Prostate gland (tissue), 2 donors: ENCODE data around the gene CERCAM.

Experiments
- POLR2A ChIP-seq: fragments of 450-650 bp; IDR thresholded peaks from one replicate; pipeline ENCODE4 v1.6.1; 2016; ENCODE audit warnings: antibody characterized with exemption, mild to moderate bottlenecking
- POLR2AphosphoS5 ChIP-seq: sonication (generic); formaldehyde crosslinking; IDR thresholded peaks from one replicate; pipeline ENCODE4 v1.6.1; 2017; ENCODE audit warnings: antibody characterized with exemption
- TF ChIP-seq, protein P1 (sequence below), 4 experiments: fragments of 200-600 bp in 2 of 4; fragments of 450-650 bp in 2 of 4; sonication (generic) in 2 of 4; IDR thresholded peaks; 1 replicate in 3 of 4; 2 replicates in 1 of 4; pipeline ENCODE4 v1.5.1; 2016 to 2019; ENCODE audit warnings: antibody characterized with exemption in 4 of 4, mild to moderate bottlenecking in 2 of 4, moderate library complexity in 2 of 4

DNA sequence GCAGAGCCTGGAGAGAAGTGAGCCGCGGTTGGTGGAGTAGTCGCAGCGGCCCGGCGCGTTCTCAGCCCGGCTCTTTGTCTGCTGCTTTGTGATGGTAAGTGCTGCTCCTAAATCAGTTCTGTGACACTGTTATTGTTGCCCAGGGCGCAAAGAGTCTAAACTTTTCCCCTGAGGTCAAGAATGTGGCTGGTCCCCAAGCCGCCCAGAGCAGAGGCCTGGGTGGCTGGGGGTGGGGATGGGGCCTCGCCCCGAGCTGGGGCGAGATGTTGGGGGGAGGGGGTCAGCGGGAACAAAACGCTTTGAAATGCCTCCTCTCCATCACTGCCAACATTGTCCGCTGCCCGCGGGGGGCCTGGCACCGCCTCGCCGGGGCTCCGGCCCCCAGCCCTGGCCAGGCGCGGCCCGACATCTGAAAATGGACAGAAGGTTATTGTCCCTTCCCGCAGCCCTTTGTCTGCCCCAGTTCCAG, 11.7 kb upstream of the CERCAM start:
- TF ChIP-seq, protein P1, sequence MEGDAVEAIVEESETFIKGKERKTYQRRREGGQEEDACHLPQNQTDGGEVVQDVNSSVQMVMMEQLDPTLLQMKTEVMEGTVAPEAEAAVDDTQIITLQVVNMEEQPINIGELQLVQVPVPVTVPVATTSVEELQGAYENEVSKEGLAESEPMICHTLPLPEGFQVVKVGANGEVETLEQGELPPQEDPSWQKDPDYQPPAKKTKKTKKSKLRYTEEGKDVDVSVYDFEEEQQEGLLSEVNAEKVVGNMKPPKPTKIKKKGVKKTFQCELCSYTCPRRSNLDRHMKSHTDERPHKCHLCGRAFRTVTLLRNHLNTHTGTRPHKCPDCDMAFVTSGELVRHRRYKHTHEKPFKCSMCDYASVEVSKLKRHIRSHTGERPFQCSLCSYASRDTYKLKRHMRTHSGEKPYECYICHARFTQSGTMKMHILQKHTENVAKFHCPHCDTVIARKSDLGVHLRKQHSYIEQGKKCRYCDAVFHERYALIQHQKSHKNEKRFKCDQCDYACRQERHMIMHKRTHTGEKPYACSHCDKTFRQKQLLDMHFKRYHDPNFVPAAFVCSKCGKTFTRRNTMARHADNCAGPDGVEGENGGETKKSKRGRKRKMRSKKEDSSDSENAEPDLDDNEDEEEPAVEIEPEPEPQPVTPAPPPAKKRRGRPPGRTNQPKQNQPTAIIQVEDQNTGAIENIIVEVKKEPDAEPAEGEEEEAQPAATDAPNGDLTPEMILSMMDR (IDR thresholded peaks at IDR 0.05): no peak
- TF ChIP-seq POLR2AphosphoS5 (no peak), POLR2A (no peak)
